Skeletal muscle satellite cell (primary cell): ENCODE data around the gene CMIP. TPM values are rescaled to one million over a fixed set of nuclear protein-coding genes. Genes with fewer than 3 reads are reported as not detected.

Source experiments
- small RNA-seq: library from RNA; depleted of rRNA; stranded (forward); fragments of <200 nt; gene quantifications from one replicate; pipeline ENCODE3, GENCODE V24; 2012

Gene CMIP

Small RNAs within 50 kb of the gene (small RNA-seq; reads per million reads assigned to genes)
- gene MIR6504 (not detected), gene MIR7854 (not detected)
